Endothelial cell of umbilical vein (primary cell): Measurements from ENCODE around the gene FUT3. TPM values are rescaled to one million over a fixed set of nuclear protein-coding genes. Genes with fewer than 3 reads are reported as not detected.

Source experiments
- BruUV-seq: library from RNA; stranded (reverse); fragments of 400-500 nt; replicated peaks from 2 replicates; lab custom pipeline; 2021; lab: Mats Ljungman, UMichigan
- CTCF ChIA-PET: fragments of 300-600, 350-600 bp; sonication (Branson Sonifier 250); formaldehyde crosslinking; loops from one replicate; lab custom pipeline; 2021; ENCODE audit warnings: antibody characterized with exemption, inconsistent platforms; lab: Charles Lee
- POLR2A ChIA-PET: fragments of 300-600, 350-600 bp; sonication (Branson Sonifier 250); formaldehyde crosslinking; loops from one replicate; lab custom pipeline; 2021; ENCODE audit warnings: antibody characterized with exemption, inconsistent platforms; lab: Charles Lee
- DNase-seq: peaks from one replicate; pipeline ENCODE4 v3.0.0-alpha.2; 2011; ENCODE audit warnings: low read depth, low spot score
- FAIRE-seq: peaks from 2 replicates; lab custom pipeline; 2011; peaks lifted over from hg19 to GRCh38; lab: Jason Lieb, UNC
- H2AFZ ChIP-seq: 2 replicates; pipeline ENCODE4 v1.6.0; 2012; ENCODE audit warnings: low read depth, low read length, control low read depth, inconsistent platforms
- H3K27ac ChIP-seq: 2 replicates; pipeline ENCODE4 v1.5.1; 2011; ENCODE audit warnings: low read depth, mild to moderate bottlenecking, control low read depth, low read length, moderate library complexity; ENCODE audit not compliant: insufficient read depth
- H3K27me3 ChIP-seq, 2 experiments: 2 replicates each; pipeline versions ENCODE4 v1.6.0 to v1.6.1; 2011; ENCODE audit warnings: low read length in 2 of 2, mixed read lengths in 1 of 2; ENCODE audit not compliant: control insufficient read depth in 2 of 2, insufficient read depth in 2 of 2
- H3K36me3 ChIP-seq, 2 experiments: 2 replicates in 1 of 2; 3 replicates in 1 of 2; pipeline ENCODE4 v1.5.1; 2011; ENCODE audit warnings: low read length in 2 of 2, mild to moderate bottlenecking in 1 of 2, moderate library complexity in 1 of 2; ENCODE audit not compliant: control insufficient read depth in 2 of 2, insufficient read depth in 2 of 2; ENCODE audit errors: extremely low read depth in 1 of 2
- H3K4me1 ChIP-seq: 3 replicates; pipeline ENCODE4 v1.5.1; 2011; ENCODE audit warnings: mild to moderate bottlenecking, low read length; ENCODE audit not compliant: control insufficient read depth, insufficient read depth; ENCODE audit errors: extremely low read depth
- H3K4me2 ChIP-seq: 2 replicates; pipeline ENCODE4 v1.6.1; 2011; ENCODE audit warnings: low read length, control low read depth, mixed read lengths; ENCODE audit not compliant: insufficient read depth
- H3K4me3 ChIP-seq, 3 experiments: fragments of 200-600 bp in 1 of 3; sonication (generic), shearing (Covaris generic) in 1 of 3; replicated peaks in 1 of 3; 2 replicates each; pipeline ENCODE4 v1.5.1; 2011 to 2016; ENCODE audit warnings: control low read depth in 3 of 3, low read length in 3 of 3, mild to moderate bottlenecking in 2 of 3, inconsistent platforms in 1 of 3, low read depth in 1 of 3, moderate library complexity in 1 of 3; ENCODE audit not compliant: insufficient read depth in 1 of 3
- H3K79me2 ChIP-seq: 2 replicates; pipeline ENCODE4 v1.6.0; 2012; ENCODE audit warnings: low read length, inconsistent platforms; ENCODE audit not compliant: control insufficient read depth, insufficient read depth
- H3K9ac ChIP-seq: replicated peaks from 2 replicates; pipeline ENCODE3; 2011; ENCODE audit warnings: low read length, control low read depth; ENCODE audit not compliant: insufficient read depth; ENCODE audit errors: extremely low read depth
- H3K9me1 ChIP-seq: replicated peaks from 3 replicates; pipeline ENCODE4 v1.6.0; 2011; ENCODE audit warnings: mild to moderate bottlenecking, low read length; ENCODE audit not compliant: control insufficient read depth, insufficient read depth; ENCODE audit errors: extremely low read depth
- H3K9me3 ChIP-seq: replicated peaks from 2 replicates; pipeline ENCODE4 v1.5.1; 2012; ENCODE audit warnings: low read length, inconsistent platforms; ENCODE audit not compliant: control insufficient read depth, insufficient read depth
- H4K20me1 ChIP-seq: replicated peaks from 2 replicates; pipeline ENCODE3; 2011; ENCODE audit warnings: mild to moderate bottlenecking, low read length; ENCODE audit not compliant: control insufficient read depth, insufficient read depth; ENCODE audit errors: extremely low read depth
- EZH2 ChIP-seq: IDR thresholded peaks from 2 replicates; pipeline ENCODE4 v1.6.1; 2012; ENCODE audit warnings: borderline replicate concordance, low read depth, mild to moderate bottlenecking, moderate library complexity, low read length, inconsistent platforms; ENCODE audit not compliant: severe bottlenecking
- FOS ChIP-seq: IDR thresholded peaks from 2 replicates; pipeline ENCODE4 v1.6.1; 2011; ENCODE audit warnings: mild to moderate bottlenecking, low read length, moderate library complexity, borderline replicate concordance; ENCODE audit not compliant: insufficient read depth
- GATA2 ChIP-seq: IDR thresholded peaks from 2 replicates; pipeline ENCODE4 v1.7.0; 2011; ENCODE audit warnings: low read depth, mild to moderate bottlenecking, moderate library complexity, mixed read lengths, low read length; ENCODE audit not compliant: insufficient read length, insufficient read depth
- JUN ChIP-seq: IDR thresholded peaks from 2 replicates; pipeline ENCODE4 v1.6.1; 2011; ENCODE audit warnings: borderline replicate concordance, low read depth; ENCODE audit not compliant: insufficient read length, insufficient read depth
- MAX ChIP-seq: IDR thresholded peaks from 2 replicates; pipeline ENCODE4 v1.6.1; 2011; ENCODE audit not compliant: insufficient read depth, insufficient read length
- POLR2A ChIP-seq: IDR thresholded peaks from 2 replicates; pipeline ENCODE4 v1.6.1; 2012; ENCODE audit warnings: low read depth, mild to moderate bottlenecking, control low read depth, low read length
- POLR2AphosphoS5 ChIP-seq: IDR thresholded peaks from 2 replicates; pipeline ENCODE4 v1.6.1; 2012; ENCODE audit warnings: low read depth, mild to moderate bottlenecking, control low read depth, low read length, moderate library complexity; ENCODE audit not compliant: insufficient read depth
- dilution Hi-C: fragments of 300-500 bp; cut with MboI; formaldehyde crosslinking; loops from one replicate; pipeline ENCODE4 v1.15.0; 2019; ENCODE audit warnings: low sequenced_read_pairs; ENCODE audit not compliant: extremely low pct_ligation_motif_present
- intact Hi-C: fragments of 100-400 bp; cut with micrococcal nuclease; formaldehyde crosslinking; loops from one replicate; pipeline ENCODE4 v1.10.0; 2022
- polyA plus RNA-seq, 4 experiments: library from polyadenylated mRNA; depleted of rRNA in 3 of 4; stranded (reverse) in 3 of 4; unstranded in 1 of 4; fragments of >200 nt; gene quantifications; 2 replicates each; pipeline versions ENCODE4 v1.2.1 to v1.2.3, GENCODE V29; 2011 to 2012; ENCODE audit warnings: missing spikeins in 1 of 4
- total RNA-seq: library from RNA; stranded (reverse); gene quantifications from 2 replicates; pipeline ENCODE4 v1.2.3, GENCODE V29; 2021
- TF ChIP-seq, protein P1 (sequence below), 2 donors: IDR thresholded peaks; 1 replicate in 1 of 2; 2 replicates in 1 of 2; pipeline ENCODE4 v1.5.1; 2011; ENCODE audit warnings: low read length in 2 of 2, mild to moderate bottlenecking in 2 of 2, moderate library complexity in 2 of 2, control low read depth in 1 of 2, inconsistent platforms in 1 of 2, low read depth in 1 of 2; ENCODE audit not compliant: insufficient read depth in 1 of 2; ENCODE audit errors: extremely low read depth in 1 of 2

FUT3 gene
- total and polyA plus RNA-seq, 2 donors (not counting 3 experiments of a cell fraction or from before 2014, with no cell fraction given): not detected

- H3K4me2 ChIP-seq: no peak overlapping the region
- CTCF ChIA-PET: interaction anchor here (1.0 to 5.0 kb wide), 3 partner anchors 66 to 128 kb away, joined by 7 to 76 read pairs (median 7); partner anchors contain the start of gene NRTN
- intact Hi-C loops: no loop called here
- TF ChIP-seq MAX: no peak
- no peak for TF ChIP-seq EZH2
- TF ChIP-seq GATA2: peak; percentile 85
- peak; percentile 37 for TF ChIP-seq POLR2AphosphoS5
- no peak for TF ChIP-seq POLR2A
- no peak overlapping the region for H3K4me3 ChIP-seq
- no peaks in the 10 kb centered on the region for H3K27me3 ChIP-seq
- H3K27ac ChIP-seq: peak overlapping the region; percentile 20
- peaks cover 5% of the 10 kb centered on the region for H3K79me2 ChIP-seq
- no peak overlapping the region for H3K9ac ChIP-seq
- H4K20me1 ChIP-seq: no peaks in the 10 kb centered on the region
- peak; percentile 51 for DNase-seq
- peaks cover 0 to 12% of the 10 kb centered on the region in 2 experiments for H3K36me3 ChIP-seq
- dilution Hi-C loops: no loop called here
- FAIRE-seq: peak; percentile 82
- H3K9me1 ChIP-seq: no peaks in the 10 kb centered on the region
- no peaks in the 10 kb centered on the region for H3K9me3 ChIP-seq
- BruUV-seq: no TSS peak
- no peak overlapping the region for H2AFZ ChIP-seq
- POLR2A ChIA-PET: no interaction called here
- peaks cover 19% of the 10 kb centered on the region for H3K4me1 ChIP-seq
Observed at GRCh38 chr19:5893907-5894703, 42.9 kb upstream of the FUT3 start.

DNA sequence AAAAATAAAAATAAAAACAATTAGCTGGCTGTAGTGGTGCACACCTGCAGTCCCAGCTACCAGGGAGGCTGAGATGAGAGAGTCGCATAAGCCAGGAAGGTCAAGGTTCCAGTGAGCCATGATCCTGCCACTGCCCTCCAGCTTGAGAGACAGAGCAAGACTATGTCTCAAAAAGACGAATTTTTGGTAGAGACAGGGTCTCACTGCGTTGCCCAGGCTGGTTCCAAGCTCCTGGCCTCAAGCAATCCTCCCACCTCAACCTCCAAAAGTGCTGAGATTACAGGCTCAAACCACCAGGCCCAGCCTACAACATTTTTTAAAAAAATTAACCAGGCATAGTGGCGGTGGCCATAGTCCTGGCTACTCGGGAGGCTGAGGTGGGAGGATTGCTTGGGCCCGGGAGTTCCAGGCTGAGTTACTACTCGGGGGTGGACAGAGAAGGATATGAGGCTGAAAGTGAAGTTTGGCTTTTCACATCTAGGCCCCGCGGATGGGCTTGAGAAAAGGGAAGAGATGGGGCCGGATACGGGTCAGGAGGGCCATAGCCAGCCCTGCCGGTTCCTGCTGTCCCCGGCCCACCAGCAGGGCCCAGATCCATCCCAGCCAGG, 42.2 kb upstream of the FUT3 start:
- H3K9ac ChIP-seq: no peak overlapping the region
- peaks cover 4% of the 10 kb centered on the region for H3K79me2 ChIP-seq
- peaks cover 19% of the 10 kb centered on the region for H3K4me1 ChIP-seq
- H3K27ac ChIP-seq: no peak overlapping the region
- dilution Hi-C loops (no loop called here), intact Hi-C loops (no loop called here)
- TF ChIP-seq EZH2: no peak
- no peak for TF ChIP-seq MAX
- TF ChIP-seq, protein P1, sequence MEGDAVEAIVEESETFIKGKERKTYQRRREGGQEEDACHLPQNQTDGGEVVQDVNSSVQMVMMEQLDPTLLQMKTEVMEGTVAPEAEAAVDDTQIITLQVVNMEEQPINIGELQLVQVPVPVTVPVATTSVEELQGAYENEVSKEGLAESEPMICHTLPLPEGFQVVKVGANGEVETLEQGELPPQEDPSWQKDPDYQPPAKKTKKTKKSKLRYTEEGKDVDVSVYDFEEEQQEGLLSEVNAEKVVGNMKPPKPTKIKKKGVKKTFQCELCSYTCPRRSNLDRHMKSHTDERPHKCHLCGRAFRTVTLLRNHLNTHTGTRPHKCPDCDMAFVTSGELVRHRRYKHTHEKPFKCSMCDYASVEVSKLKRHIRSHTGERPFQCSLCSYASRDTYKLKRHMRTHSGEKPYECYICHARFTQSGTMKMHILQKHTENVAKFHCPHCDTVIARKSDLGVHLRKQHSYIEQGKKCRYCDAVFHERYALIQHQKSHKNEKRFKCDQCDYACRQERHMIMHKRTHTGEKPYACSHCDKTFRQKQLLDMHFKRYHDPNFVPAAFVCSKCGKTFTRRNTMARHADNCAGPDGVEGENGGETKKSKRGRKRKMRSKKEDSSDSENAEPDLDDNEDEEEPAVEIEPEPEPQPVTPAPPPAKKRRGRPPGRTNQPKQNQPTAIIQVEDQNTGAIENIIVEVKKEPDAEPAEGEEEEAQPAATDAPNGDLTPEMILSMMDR (IDR thresholded peaks at IDR 0.05; ENCODE audit: extremely low read depth in 1 of 2, insufficient read depth in 1 of 2, low read depth in 1 of 2, low read length in 2 of 2): no peak
- no peak for TF ChIP-seq JUN
- no peak for TF ChIP-seq FOS
- TF ChIP-seq POLR2A: no peak
- BruUV-seq: no TSS peak
- no peak overlapping the region for H3K4me3 ChIP-seq
- H3K27me3 ChIP-seq: no peaks in the 10 kb centered on the region
- FAIRE-seq: no peak
- no peak for DNase-seq
- no peaks in the 10 kb centered on the region for H3K9me1 ChIP-seq
- no peak overlapping the region for H3K4me2 ChIP-seq
- H4K20me1 ChIP-seq: no peaks in the 10 kb centered on the region
- CTCF ChIA-PET: interaction anchor here (1.0 to 5.0 kb wide), 3 partner anchors 65 to 129 kb away, joined by 7 to 76 read pairs (median 7); partner anchors contain the start of gene NRTN
- H3K9me3 ChIP-seq: no peaks in the 10 kb centered on the region
- H3K36me3 ChIP-seq: peaks cover 0 to 12% of the 10 kb centered on the region in 2 experiments
- POLR2A ChIA-PET: no interaction called here
- no peak overlapping the region for H2AFZ ChIP-seq
